ENCODE data around the gene SLC22A12.

GRCh38 chr11:64638018-64638665, 47.1 kb downstream of the SLC22A12 start:
- TF ChIP-seq, protein P1, sequence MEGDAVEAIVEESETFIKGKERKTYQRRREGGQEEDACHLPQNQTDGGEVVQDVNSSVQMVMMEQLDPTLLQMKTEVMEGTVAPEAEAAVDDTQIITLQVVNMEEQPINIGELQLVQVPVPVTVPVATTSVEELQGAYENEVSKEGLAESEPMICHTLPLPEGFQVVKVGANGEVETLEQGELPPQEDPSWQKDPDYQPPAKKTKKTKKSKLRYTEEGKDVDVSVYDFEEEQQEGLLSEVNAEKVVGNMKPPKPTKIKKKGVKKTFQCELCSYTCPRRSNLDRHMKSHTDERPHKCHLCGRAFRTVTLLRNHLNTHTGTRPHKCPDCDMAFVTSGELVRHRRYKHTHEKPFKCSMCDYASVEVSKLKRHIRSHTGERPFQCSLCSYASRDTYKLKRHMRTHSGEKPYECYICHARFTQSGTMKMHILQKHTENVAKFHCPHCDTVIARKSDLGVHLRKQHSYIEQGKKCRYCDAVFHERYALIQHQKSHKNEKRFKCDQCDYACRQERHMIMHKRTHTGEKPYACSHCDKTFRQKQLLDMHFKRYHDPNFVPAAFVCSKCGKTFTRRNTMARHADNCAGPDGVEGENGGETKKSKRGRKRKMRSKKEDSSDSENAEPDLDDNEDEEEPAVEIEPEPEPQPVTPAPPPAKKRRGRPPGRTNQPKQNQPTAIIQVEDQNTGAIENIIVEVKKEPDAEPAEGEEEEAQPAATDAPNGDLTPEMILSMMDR (IDR thresholded peaks at IDR 0.05), result no peak
- no peak for TF ChIP-seq POLR2A (IDR thresholded peaks at IDR 0.05)
